ENCODE measurements around the gene GJD3. TPM values are rescaled to one million over a fixed set of nuclear protein-coding genes. Genes with fewer than 3 reads are reported as not detected.

The GJD3 gene
- total RNA-seq, 1 donor from 2014 or later: 1.1 TPM

GRCh38 chr17:40315206-40315605 lies 49.3 kb downstream of the GJD3 start:
- Mint-ChIP-seq H3K27me3 (ENCODE audit: unreplicated experiment) (peaks cover 20% of the 10 kb centered on the region), H3K9me3 (ENCODE audit: unreplicated experiment) (no peaks in the 10 kb centered on the region), H3K4me1 (ENCODE audit: unreplicated experiment) (peaks cover 58% of the 10 kb centered on the region), H3K27ac (ENCODE audit: unreplicated experiment) (no peak overlapping the region), H3K4me3 (ENCODE audit: unreplicated experiment) (no peak overlapping the region), H3K36me3 (ENCODE audit: low read depth, unreplicated experiment) (no peaks in the 10 kb centered on the region)
- no peak for DNase-seq (ENCODE audit: low spot score)
- TF ChIP-seq CTCF (IDR thresholded peaks at IDR 0.05; ENCODE audit: unreplicated experiment): no peak

- Mint-ChIP-seq H3K9me3 (ENCODE audit: unreplicated experiment) (no peaks in the 10 kb centered on the region), H3K27ac (ENCODE audit: unreplicated experiment) (peak overlapping the region; percentile 55), H3K27me3 (ENCODE audit: unreplicated experiment) (peaks cover 16% of the 10 kb centered on the region), H3K4me3 (ENCODE audit: unreplicated experiment) (no peak overlapping the region), H3K36me3 (ENCODE audit: low read depth, unreplicated experiment) (no peaks in the 10 kb centered on the region), H3K4me1 (ENCODE audit: unreplicated experiment) (peaks cover 58% of the 10 kb centered on the region)
- DNase-seq (ENCODE audit: low spot score): no peak
- TF ChIP-seq CTCF (IDR thresholded peaks at IDR 0.05; ENCODE audit: unreplicated experiment): no peak
Observed at GRCh38 chr17:40314584-40314956, 50.0 kb downstream of the GJD3 start.

GRCh38 chr17:40313668-40314583 lies 50.6 kb downstream of the GJD3 start:
- no peaks in the 10 kb centered on the region for H3K36me3 Mint-ChIP-seq (ENCODE audit: low read depth, unreplicated experiment)
- H3K27me3 Mint-ChIP-seq (ENCODE audit: unreplicated experiment): peaks cover 14% of the 10 kb centered on the region
- no peak overlapping the region for H3K4me3 Mint-ChIP-seq (ENCODE audit: unreplicated experiment)
- H3K9me3 Mint-ChIP-seq (ENCODE audit: unreplicated experiment): no peaks in the 10 kb centered on the region
- peaks cover 55% of the 10 kb centered on the region for H3K4me1 Mint-ChIP-seq (ENCODE audit: unreplicated experiment)
- no peak overlapping the region for H3K27ac Mint-ChIP-seq (ENCODE audit: unreplicated experiment)
- no peak for TF ChIP-seq CTCF (IDR thresholded peaks at IDR 0.05; ENCODE audit: unreplicated experiment)
- no peak for DNase-seq (ENCODE audit: low spot score)

Other genes starting within 250 kb of the GJD3 start
- gene MSL1, start 242.8 kb downstream of the GJD3 start, total RNA-seq (ENCODE audit: unreplicated experiment): 96.2 TPM
- gene CASC3, start 224.2 kb downstream of the GJD3 start, total RNA-seq (ENCODE audit: unreplicated experiment): 96.4 TPM
- 18.3 TPM for gene RAPGEFL1, start 187.3 kb downstream of the GJD3 start, total RNA-seq (ENCODE audit: unreplicated experiment)
- gene WIPF2, start 145.4 kb downstream of the GJD3 start, total RNA-seq (ENCODE audit: unreplicated experiment): 32.2 TPM
- 18.2 TPM for gene CDC6, start 76.9 kb downstream of the GJD3 start, total RNA-seq (ENCODE audit: unreplicated experiment)
- gene RARA, start 55.6 kb downstream of the GJD3 start, total RNA-seq (ENCODE audit: unreplicated experiment): 42.8 TPM
- gene TOP2A, start 53.2 kb upstream of the GJD3 start, total RNA-seq (ENCODE audit: unreplicated experiment): 28.3 TPM
- 1,531 TPM for gene IGFBP4, start 78.7 kb upstream of the GJD3 start, total RNA-seq (ENCODE audit: unreplicated experiment)
- 0.08 TPM for gene TNS4, start 136.9 kb upstream of the GJD3 start, total RNA-seq (ENCODE audit: unreplicated experiment)
- 0.51 TPM for gene CCR7, start 200.7 kb upstream of the GJD3 start, total RNA-seq (ENCODE audit: unreplicated experiment)